Measurements from ENCODE around the gene IMMP2L.

DNA sequence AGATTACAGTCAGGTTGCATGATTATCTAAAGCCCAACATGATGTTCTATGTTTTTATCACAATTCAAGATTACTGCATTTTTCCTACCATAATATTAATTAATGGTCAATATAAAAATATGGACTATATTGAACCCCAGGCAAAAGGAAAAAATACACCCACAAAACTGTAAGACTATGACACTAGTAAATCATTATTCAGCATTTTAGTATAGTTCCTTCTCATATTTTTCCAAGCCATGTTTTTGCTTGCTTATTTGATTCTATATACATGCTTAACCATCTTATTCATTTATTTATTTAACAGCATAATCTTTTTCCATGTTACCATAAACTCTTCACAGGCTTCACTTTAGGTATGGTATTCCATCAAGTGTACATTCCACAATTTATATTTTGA is 101.6 kb downstream of the IMMP2L start:
- TF ChIP-seq, protein P1, sequence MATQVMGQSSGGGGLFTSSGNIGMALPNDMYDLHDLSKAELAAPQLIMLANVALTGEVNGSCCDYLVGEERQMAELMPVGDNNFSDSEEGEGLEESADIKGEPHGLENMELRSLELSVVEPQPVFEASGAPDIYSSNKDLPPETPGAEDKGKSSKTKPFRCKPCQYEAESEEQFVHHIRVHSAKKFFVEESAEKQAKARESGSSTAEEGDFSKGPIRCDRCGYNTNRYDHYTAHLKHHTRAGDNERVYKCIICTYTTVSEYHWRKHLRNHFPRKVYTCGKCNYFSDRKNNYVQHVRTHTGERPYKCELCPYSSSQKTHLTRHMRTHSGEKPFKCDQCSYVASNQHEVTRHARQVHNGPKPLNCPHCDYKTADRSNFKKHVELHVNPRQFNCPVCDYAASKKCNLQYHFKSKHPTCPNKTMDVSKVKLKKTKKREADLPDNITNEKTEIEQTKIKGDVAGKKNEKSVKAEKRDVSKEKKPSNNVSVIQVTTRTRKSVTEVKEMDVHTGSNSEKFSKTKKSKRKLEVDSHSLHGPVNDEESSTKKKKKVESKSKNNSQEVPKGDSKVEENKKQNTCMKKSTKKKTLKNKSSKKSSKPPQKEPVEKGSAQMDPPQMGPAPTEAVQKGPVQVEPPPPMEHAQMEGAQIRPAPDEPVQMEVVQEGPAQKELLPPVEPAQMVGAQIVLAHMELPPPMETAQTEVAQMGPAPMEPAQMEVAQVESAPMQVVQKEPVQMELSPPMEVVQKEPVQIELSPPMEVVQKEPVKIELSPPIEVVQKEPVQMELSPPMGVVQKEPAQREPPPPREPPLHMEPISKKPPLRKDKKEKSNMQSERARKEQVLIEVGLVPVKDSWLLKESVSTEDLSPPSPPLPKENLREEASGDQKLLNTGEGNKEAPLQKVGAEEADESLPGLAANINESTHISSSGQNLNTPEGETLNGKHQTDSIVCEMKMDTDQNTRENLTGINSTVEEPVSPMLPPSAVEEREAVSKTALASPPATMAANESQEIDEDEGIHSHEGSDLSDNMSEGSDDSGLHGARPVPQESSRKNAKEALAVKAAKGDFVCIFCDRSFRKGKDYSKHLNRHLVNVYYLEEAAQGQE (IDR thresholded peaks at IDR 0.05; ENCODE audit: insufficient read depth in 1 of 2, low read depth in 2 of 2, low read length in 1 of 2), result no peak
- TF ChIP-seq POLR2AphosphoS5 (IDR thresholded peaks at IDR 0.05; ENCODE audit: low read depth, low read length) (no peak), SIN3A (IDR thresholded peaks at IDR 0.05; ENCODE audit: borderline replicate concordance, insufficient read depth, low read depth, low read length) (no peak)
- TF ChIP-seq, protein P2, sequence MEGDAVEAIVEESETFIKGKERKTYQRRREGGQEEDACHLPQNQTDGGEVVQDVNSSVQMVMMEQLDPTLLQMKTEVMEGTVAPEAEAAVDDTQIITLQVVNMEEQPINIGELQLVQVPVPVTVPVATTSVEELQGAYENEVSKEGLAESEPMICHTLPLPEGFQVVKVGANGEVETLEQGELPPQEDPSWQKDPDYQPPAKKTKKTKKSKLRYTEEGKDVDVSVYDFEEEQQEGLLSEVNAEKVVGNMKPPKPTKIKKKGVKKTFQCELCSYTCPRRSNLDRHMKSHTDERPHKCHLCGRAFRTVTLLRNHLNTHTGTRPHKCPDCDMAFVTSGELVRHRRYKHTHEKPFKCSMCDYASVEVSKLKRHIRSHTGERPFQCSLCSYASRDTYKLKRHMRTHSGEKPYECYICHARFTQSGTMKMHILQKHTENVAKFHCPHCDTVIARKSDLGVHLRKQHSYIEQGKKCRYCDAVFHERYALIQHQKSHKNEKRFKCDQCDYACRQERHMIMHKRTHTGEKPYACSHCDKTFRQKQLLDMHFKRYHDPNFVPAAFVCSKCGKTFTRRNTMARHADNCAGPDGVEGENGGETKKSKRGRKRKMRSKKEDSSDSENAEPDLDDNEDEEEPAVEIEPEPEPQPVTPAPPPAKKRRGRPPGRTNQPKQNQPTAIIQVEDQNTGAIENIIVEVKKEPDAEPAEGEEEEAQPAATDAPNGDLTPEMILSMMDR (IDR thresholded peaks at IDR 0.05), result no peak
